Neural progenitor cell (in vitro differentiated cells): ENCODE data around the gene KLF6. TPM values are rescaled to one million over a fixed set of nuclear protein-coding genes. Genes with fewer than 3 reads are reported as not detected.

Experiments
- DNase-seq: peaks from one replicate; pipeline ENCODE4 v3.0.0-alpha.2; 2016; ENCODE audit warnings: low spot score
- H2AFZ ChIP-seq: fragments of 200-600 bp; sonication (generic); replicated peaks from 2 replicates; pipeline ENCODE4 v1.6.1; 2016; ENCODE audit warnings: antibody characterized with exemption
- H3F3A ChIP-seq: fragments of 200-600 bp; sonication (generic); 2 replicates; pipeline ENCODE4 v1.6.1; 2016; ENCODE audit warnings: antibody characterized with exemption, low read depth
- H3K27ac ChIP-seq: fragments of 200-600 bp; sonication (generic); 2 replicates; pipeline ENCODE4 v1.5.1; 2016; ENCODE audit warnings: mild to moderate bottlenecking
- H3K27me3 ChIP-seq: fragments of 200-600 bp; sonication (generic); 2 replicates; pipeline ENCODE4 v1.6.1; 2016; ENCODE audit warnings: mild to moderate bottlenecking, moderate library complexity
- H3K36me3 ChIP-seq: fragments of 200-600 bp; sonication (generic); 2 replicates; pipeline ENCODE4 v1.5.1; 2016
- H3K4me1 ChIP-seq: fragments of 200-600 bp; sonication (generic); 2 replicates; pipeline ENCODE4 v1.6.1; 2016; ENCODE audit warnings: mixed run types
- H3K4me2 ChIP-seq: fragments of 200-600 bp; sonication (generic); 2 replicates; pipeline ENCODE4 v1.6.1; 2016
- H3K4me3 ChIP-seq: fragments of 200-600 bp; sonication (generic); 2 replicates; pipeline ENCODE4 v1.5.1; 2016
- H3K79me2 ChIP-seq: fragments of 200-600 bp; sonication (generic); 2 replicates; pipeline ENCODE4 v1.6.1; 2016; ENCODE audit warnings: low read depth
- H3K9ac ChIP-seq: fragments of 200-600 bp; sonication (generic); 2 replicates; pipeline ENCODE4 v1.6.1; 2016
- H3K9me3 ChIP-seq: fragments of 200-600 bp; sonication (generic); 2 replicates; pipeline ENCODE4 v1.5.1; 2016; ENCODE audit warnings: low read depth
- H4K20me1 ChIP-seq: fragments of 200-600 bp; sonication (generic); 2 replicates; pipeline ENCODE4 v1.6.1; 2016; ENCODE audit warnings: low read depth
- H3K27ac Mint-ChIP-seq: 3 replicates; pipeline ENCODE4 v1.8.0; 2021; ENCODE audit warnings: mixed read lengths
- H3K27me3 Mint-ChIP-seq: 2 replicates; pipeline ENCODE4 v1.8.0; 2022; ENCODE audit warnings: low read depth, mild to moderate bottlenecking, inconsistent platforms, moderate library complexity, mixed read lengths; ENCODE audit not compliant: insufficient read depth
- H3K36me3 Mint-ChIP-seq: 3 replicates; pipeline ENCODE4 v1.8.0; 2021; ENCODE audit warnings: mixed read lengths
- H3K4me1 Mint-ChIP-seq: 3 replicates; pipeline ENCODE4 v1.8.0; 2021; ENCODE audit warnings: mixed read lengths
- H3K4me3 Mint-ChIP-seq: 3 replicates; pipeline ENCODE4 v1.8.0; 2021; ENCODE audit warnings: mild to moderate bottlenecking, moderate library complexity, mixed read lengths
- H3K9me3 Mint-ChIP-seq: 3 replicates; pipeline ENCODE4 v1.8.0; 2020; ENCODE audit warnings: mixed read lengths
- CTCF ChIP-seq: fragments of 200-600 bp; sonication (generic); IDR thresholded peaks from 2 replicates; pipeline ENCODE4 v1.5.1; 2017; ENCODE audit warnings: antibody characterized with exemption, mild to moderate bottlenecking
- EZH2 ChIP-seq: fragments of 200-600 bp; sonication (generic); IDR thresholded peaks from 2 replicates; pipeline ENCODE4 v1.6.1; 2017; ENCODE audit warnings: antibody characterized with exemption, mild to moderate bottlenecking, moderate library complexity
- EZH2phosphoT487 ChIP-seq: fragments of 200-600 bp; sonication (generic); IDR thresholded peaks from 2 replicates; pipeline ENCODE4 v1.6.1; 2017; ENCODE audit warnings: antibody characterized with exemption
- total RNA-seq: library from RNA; depleted of rRNA; stranded (reverse); fragments of >200 nt; gene quantifications from 2 replicates; pipeline ENCODE4 v1.2.3, GENCODE V29; 2015; ENCODE audit warnings: low replicate concordance

KLF6 gene
- total RNA-seq, 1 donor from 2014 or later: 11.9 TPM

- Mint-ChIP-seq H3K36me3 (peaks cover 48% of the 10 kb centered on the region), H3K4me3 (no peak overlapping the region), H3K27me3 (peaks cover 7% of the 10 kb centered on the region), H3K27ac (no peak overlapping the region), H3K4me1 (peaks cover 46% of the 10 kb centered on the region), H3K9me3 (no peaks in the 10 kb centered on the region)
- H3F3A ChIP-seq: peaks cover 11% of the 10 kb centered on the region
- no peaks in the 10 kb centered on the region for H3K27me3 ChIP-seq
- H3K9me3 ChIP-seq: no peaks in the 10 kb centered on the region
- H4K20me1 ChIP-seq: peaks cover 65% of the 10 kb centered on the region
- H3K4me3 ChIP-seq: no peak overlapping the region
- H3K4me1 ChIP-seq: peaks cover 21% of the 10 kb centered on the region
- H3K27ac ChIP-seq: no peak overlapping the region
- no peak overlapping the region for H3K9ac ChIP-seq
- TF ChIP-seq CTCF (no peak), EZH2 (no peak), EZH2phosphoT487 (no peak)
- no peak overlapping the region for H2AFZ ChIP-seq
- DNase-seq: no peak
- peaks cover 41% of the 10 kb centered on the region for H3K79me2 ChIP-seq
- H3K4me2 ChIP-seq: no peak overlapping the region
- H3K36me3 ChIP-seq: peaks cover 7% of the 10 kb centered on the region
These were observed 6.9 kb downstream of the KLF6 start for GRCh38 chr10:3777981-3778691.

GRCh38 chr10:3776796-3777571 is 8.0 kb downstream of the KLF6 start:
- Histone ChIP-seq H3K27me3 (no peaks in the 10 kb centered on the region), H4K20me1 (peaks cover 54% of the 10 kb centered on the region), H3K9ac (no peak overlapping the region), H3K4me2 (peak overlapping the region; percentile 25), H3K79me2 (peaks cover 29% of the 10 kb centered on the region), H3K27ac (no peak overlapping the region), H3K9me3 (no peaks in the 10 kb centered on the region), H3K4me3 (no peak overlapping the region), H3F3A (peaks cover 11% of the 10 kb centered on the region), H3K4me1 (peaks cover 12% of the 10 kb centered on the region), H2AFZ (no peak overlapping the region), H3K36me3 (peaks cover 7% of the 10 kb centered on the region)
- Mint-ChIP-seq H3K36me3 (peaks cover 44% of the 10 kb centered on the region), H3K4me3 (peak overlapping the region; percentile 48), H3K9me3 (peaks cover 2% of the 10 kb centered on the region), H3K4me1 (peaks cover 35% of the 10 kb centered on the region), H3K27ac (no peak overlapping the region), H3K27me3 (peaks cover under 1% of the 10 kb centered on the region)
- DNase-seq: no peak
- TF ChIP-seq EZH2phosphoT487: no peak
- TF ChIP-seq CTCF: no peak
- no peak for TF ChIP-seq EZH2

- Mint-ChIP-seq H3K9me3 (peaks cover 2% of the 10 kb centered on the region), H3K4me1 (peaks cover 31% of the 10 kb centered on the region), H3K27ac (no peak overlapping the region), H3K27me3 (no peaks in the 10 kb centered on the region), H3K36me3 (peaks cover 37% of the 10 kb centered on the region), H3K4me3 (peak overlapping the region; percentile 21)
- H3F3A ChIP-seq: peaks cover 11% of the 10 kb centered on the region
- peak overlapping the region; percentile 11 for H3K27ac ChIP-seq
- peaks cover 19% of the 10 kb centered on the region for H3K79me2 ChIP-seq
- peak; percentile 63 for DNase-seq
- no peaks in the 10 kb centered on the region for H3K9me3 ChIP-seq
- H4K20me1 ChIP-seq: peaks cover 43% of the 10 kb centered on the region
- peaks cover 7% of the 10 kb centered on the region for H3K36me3 ChIP-seq
- peaks cover 12% of the 10 kb centered on the region for H3K4me1 ChIP-seq
- no peak overlapping the region for H2AFZ ChIP-seq
- H3K4me3 ChIP-seq: no peak overlapping the region
- H3K27me3 ChIP-seq: no peaks in the 10 kb centered on the region
- no peak for TF ChIP-seq EZH2
- TF ChIP-seq CTCF: no peak
- no peak for TF ChIP-seq EZH2phosphoT487
- H3K9ac ChIP-seq: no peak overlapping the region
- peak overlapping the region; percentile 25 for H3K4me2 ChIP-seq
These were observed 9.1 kb downstream of the KLF6 start for GRCh38 chr10:3775696-3776551.
